COLO668 (cell line): ENCODE measurements around the gene KCNMA1.

Experiments
- DNase-seq: peaks from one replicate; lab custom pipeline; 2025; ENCODE audit not compliant: unreplicated experiment; lab: John Stamatoyannopoulos, UW

The KCNMA1 gene

DNA sequence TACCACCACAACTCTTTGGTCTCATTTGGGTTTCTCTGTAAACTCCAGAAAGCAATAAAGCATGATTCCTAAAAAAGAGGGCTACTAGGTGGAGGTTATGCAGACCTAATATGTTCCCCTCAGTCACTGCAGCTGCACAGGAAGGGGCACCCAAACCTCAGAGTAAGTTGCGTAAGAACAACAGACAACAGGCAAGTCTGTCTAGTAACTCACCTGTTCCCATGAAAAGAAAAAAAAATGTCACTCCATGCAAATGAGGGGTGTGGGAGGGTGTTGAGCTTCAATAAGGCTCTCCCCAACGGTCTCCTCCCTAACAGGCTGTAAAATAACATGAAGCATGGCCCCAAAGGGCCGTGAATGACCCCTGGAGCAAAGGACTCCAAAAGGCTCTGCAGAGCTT, 461.4 kb downstream of the KCNMA1 start:
- no peak for DNase-seq

- no peak for DNase-seq
Measured at GRCh38 chr10:77175631-77176222, 461.9 kb downstream of the KCNMA1 start.

DNA sequence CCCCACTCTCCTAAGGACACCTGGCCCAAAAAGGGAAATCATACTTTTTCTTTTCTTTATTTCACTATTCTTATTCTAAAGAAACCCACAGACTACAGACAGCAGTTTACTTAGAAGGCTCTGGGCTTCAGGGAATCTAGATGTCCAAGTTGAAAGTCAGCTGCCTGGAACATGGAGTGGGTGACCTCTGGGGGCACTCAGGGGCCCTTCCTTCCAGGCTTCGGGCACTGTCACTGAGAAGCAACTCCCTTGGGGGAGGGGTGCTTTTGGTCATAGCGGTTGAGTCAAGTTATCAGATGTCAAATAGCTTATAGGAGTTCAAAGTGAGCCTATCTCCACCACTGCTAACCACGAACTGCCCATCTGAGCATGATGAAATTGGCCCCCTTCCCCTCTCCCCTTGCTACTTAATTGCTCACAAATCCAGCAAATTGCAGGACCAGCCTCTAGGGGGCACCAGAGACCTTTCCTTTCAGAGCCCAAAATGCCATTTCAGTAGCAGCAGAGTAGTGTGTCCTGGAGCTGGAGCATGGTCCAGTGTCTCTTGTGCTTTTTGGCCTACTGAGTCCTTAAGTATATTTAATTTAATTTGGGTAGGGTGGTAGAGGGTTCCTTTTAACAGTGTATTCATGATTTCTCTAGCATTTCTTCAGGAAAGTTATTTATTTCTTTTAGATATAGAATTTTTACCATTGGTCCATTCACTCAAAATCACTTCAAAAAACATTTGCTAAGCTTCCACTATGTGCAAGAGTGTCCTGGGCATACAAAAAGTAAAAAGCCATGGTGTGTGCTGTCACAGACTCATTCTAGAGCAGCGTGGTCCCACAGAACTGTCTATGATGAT, 463.8 kb downstream of the KCNMA1 start:
- DNase-seq, result peak; percentile 70

GRCh38 chr10:77172086-77172485, 465.5 kb downstream of the KCNMA1 start:
- no peak for DNase-seq

GRCh38 chr10:77168861-77169260, 468.7 kb downstream of the KCNMA1 start:
- no peak for DNase-seq

GRCh38 chr10:77168161-77168560, 469.4 kb downstream of the KCNMA1 start:
- no peak for DNase-seq

GRCh38 chr10:77165445-77166208, 472.0 kb downstream of the KCNMA1 start:
- peak; percentile 51 for DNase-seq

- no peak for DNase-seq
Measured at GRCh38 chr10:77164616-77165311, 472.8 kb downstream of the KCNMA1 start.

- peak; percentile 69 for DNase-seq
Measured at GRCh38 chr10:77163670-77164348, 473.8 kb downstream of the KCNMA1 start.

DNA sequence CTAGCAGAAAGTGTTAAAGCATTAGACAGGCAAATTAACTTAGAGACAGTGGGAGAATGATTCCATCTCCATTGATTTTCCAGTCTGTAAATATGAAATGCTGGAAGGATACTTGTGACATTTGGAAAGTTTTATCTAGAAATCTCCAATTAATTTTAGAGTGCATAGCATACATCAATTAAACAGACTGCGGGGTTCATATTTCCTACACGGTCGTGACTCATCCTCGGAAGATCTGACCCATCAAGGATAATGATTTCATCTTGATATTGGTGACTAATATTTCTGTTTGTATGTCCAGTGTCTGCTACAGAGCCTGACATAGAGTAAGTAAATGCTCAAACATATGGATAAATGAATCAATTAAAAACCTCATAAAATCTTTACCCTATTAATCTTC, 474.9 kb downstream of the KCNMA1 start:
- no peak for DNase-seq

GRCh38 chr10:77160679-77161078, 476.9 kb downstream of the KCNMA1 start:
- peak; percentile 50 for DNase-seq

DNA sequence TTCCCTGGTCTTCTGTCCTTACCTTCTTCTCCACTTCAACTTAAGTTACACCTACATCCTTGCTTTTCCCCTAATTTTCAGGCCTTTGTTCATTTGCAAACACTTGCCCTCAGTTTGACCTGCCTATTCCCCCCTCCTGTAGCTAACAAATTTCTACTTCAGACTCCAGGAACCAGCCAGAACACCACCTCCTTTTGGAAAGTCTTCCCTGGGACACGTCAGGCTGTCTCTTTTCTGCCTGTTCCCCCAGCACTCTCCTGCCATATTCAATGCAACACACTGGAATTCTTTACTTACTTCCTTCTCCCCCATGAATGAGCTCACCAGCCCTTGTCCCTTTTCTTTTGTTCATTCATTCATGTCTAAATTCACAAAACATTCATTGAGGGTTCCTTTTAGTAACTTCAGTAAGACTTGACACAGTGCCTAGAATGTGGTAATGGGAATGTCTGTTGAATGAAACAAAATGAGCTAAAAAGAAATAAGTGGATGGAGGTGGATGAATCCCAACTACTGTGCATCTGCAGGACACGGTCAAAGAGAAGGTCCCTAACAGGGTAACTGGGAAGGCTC, 478.0 kb downstream of the KCNMA1 start:
- no peak for DNase-seq

DNA sequence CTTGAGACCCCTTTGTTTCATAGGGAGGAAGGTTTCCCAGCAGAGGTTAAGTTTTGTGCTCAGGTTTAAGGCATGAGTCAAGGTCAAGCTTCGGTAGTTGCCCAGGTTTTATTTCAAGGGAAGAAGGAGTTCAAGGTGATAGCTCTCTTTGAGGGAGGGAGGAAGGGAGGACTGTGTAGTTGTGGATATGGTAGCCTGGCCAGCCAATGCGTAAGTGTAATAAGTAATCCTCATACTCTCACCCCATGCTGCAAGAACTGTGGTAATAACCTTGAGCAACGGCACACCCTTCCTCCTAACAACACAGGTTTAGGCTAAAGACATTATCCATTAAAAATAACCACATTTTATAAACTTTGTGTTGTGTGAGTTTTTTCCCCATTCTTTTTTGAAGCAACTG, 478.9 kb downstream of the KCNMA1 start:
- DNase-seq, result no peak

DNA sequence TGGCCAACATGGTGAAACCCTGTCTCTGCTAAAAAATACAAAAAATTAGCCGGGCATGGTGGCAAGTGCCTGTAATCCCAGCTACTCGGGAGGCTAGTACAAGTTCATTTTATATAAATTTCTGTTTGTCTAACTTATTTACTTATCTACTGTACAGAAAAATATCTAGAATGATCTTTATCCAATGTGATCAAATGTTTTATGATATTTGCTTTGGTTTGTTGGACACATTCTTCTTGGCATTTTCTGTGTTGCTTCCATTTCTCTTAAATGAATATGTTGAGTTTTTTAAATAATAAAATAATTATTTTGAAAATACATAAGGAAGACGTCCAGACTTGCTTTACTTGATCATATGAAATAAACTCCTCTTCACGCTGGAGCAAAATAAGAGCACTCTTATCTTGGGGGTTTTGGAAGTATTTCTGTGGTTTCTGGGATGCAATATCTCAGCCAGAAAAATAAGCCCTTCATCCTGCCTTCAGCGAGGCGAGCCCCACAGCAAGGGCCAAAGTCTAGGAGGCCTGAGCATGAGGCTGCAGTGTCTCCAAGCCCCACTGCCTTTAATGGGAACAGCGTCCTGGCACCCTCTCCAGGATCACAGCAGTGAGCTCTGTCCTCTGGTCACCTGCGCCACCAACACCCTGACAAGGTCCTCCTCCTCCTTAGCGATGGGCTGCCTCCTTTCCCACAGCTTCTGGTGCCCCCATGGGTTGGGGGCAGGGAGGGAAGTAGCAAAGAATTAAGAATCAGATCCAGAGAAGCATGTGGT, 480.2 kb downstream of the KCNMA1 start:
- DNase-seq, result no peak

- no peak for DNase-seq
Measured at GRCh38 chr10:77156406-77156879, 481.2 kb downstream of the KCNMA1 start.

DNA sequence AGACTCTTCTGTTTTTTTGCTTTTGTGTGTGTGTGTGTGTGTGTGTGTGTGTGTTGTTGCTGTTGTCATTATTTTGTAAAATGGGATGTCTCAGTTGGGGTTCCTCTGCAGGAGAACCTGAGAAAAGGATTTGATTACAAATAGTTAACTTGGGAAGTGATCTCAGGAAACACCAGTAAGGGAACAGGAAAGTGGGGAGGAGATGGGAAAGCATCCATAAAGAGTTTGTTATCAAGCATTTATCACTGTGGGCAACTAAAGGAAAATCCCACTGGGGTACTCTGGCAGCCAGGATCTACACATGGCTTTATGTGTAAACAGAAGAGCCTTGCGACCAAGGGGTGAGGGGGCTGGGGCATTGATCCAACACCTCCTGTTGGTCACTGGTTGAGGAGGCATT, 485.4 kb downstream of the KCNMA1 start:
- no peak for DNase-seq

DNA sequence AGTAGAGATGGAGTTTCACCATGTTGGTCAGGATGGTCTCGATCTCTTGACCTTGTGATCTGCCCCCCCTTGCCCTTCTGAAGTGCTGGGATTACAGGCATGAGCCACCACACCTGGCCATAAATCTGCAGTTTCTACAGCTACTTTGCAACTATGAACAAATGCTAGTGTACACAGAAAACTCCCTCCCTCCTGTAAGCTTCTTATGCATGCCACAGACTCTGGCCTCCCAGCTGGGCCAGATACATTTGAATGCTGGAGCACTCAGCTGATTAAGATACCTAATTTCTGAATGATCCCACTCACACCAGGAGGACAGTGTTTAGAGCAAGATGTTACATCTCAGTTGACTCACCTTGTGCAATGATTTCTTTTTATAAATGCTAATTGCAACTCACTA, 486.2 kb downstream of the KCNMA1 start:
- DNase-seq, result no peak

- DNase-seq, result no peak
Measured at GRCh38 chr10:77149706-77150105, 487.9 kb downstream of the KCNMA1 start.

DNA sequence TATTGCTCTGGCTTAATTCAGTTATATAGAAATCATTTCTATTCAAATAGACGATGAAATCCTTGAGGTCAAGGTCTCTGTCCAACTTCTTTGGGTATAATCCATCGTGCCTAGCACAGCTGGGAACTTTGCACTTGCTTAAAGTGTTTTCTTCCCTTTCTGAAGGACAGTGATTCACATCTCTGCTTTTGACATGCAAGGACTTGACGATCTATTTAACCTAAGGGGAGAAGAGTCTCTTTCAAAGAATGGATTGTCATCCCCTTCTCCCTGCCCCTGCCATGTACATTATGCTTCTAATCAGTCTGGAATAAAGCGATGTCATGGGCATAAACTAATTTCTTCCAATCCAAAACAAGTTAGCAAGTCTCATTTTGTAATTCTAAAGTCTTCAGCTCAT, 488.6 kb downstream of the KCNMA1 start:
- DNase-seq, result no peak

GRCh38 chr10:77147871-77148270, 489.7 kb downstream of the KCNMA1 start:
- no peak for DNase-seq
